ENCODE data around the gene THY1. TPM values are rescaled to one million over a fixed set of nuclear protein-coding genes. Genes with fewer than 3 reads are reported as not detected.

Gene THY1
- polyA plus RNA-seq, 1 experiment, result 915 TPM

DNA sequence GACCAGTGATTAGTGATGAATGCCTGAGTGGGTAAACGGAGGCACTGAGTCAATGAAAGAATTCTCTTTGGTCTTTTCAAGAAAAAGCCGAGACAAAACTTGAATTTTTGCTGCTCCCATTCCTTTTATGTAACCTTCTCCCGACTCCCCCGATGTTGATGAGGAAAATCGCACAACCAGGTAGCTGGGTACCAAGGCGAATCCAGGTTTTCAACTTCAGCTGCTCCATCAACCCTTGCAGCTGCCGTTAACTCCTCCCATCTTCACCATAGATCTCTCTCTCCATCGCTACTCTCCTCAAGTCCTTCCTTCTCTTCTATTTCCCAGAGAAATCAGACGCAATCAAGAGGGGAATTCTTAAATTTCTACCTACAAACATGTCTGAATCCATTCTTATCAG, 40.9 kb downstream of the THY1 start:
- no peak overlapping the region for H3K27ac ChIP-seq (ENCODE audit: low read depth, low read length)
- H3K4me3 ChIP-seq (ENCODE audit: low read depth, low read length), result peak overlapping the region; percentile 62
- CTCF ChIA-PET, result interaction anchor here (0.7 to 5.7 kb wide), 4 partner anchors 26 to 59 kb away, joined by 4 to 48 read pairs (median 7); partner anchors contain the start of gene C1QTNF5
- POLR2A ChIA-PET, result no interaction called here
- no peaks in the 10 kb centered on the region for H3K9me3 ChIP-seq (ENCODE audit: control insufficient read depth, insufficient read depth, low read length)
- H3K27me3 ChIP-seq (ENCODE audit: control insufficient read depth, insufficient read depth, low read length), result peaks cover 17% of the 10 kb centered on the region
- TF ChIP-seq, protein P1, sequence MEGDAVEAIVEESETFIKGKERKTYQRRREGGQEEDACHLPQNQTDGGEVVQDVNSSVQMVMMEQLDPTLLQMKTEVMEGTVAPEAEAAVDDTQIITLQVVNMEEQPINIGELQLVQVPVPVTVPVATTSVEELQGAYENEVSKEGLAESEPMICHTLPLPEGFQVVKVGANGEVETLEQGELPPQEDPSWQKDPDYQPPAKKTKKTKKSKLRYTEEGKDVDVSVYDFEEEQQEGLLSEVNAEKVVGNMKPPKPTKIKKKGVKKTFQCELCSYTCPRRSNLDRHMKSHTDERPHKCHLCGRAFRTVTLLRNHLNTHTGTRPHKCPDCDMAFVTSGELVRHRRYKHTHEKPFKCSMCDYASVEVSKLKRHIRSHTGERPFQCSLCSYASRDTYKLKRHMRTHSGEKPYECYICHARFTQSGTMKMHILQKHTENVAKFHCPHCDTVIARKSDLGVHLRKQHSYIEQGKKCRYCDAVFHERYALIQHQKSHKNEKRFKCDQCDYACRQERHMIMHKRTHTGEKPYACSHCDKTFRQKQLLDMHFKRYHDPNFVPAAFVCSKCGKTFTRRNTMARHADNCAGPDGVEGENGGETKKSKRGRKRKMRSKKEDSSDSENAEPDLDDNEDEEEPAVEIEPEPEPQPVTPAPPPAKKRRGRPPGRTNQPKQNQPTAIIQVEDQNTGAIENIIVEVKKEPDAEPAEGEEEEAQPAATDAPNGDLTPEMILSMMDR (IDR thresholded peaks at IDR 0.05; ENCODE audit: low read depth, low read length), result no peak
- no peak for DNase-seq (ENCODE audit: low read depth, low spot score)

GRCh38 chr11:119381181-119381988, 41.6 kb downstream of the THY1 start, which contains the start of gene USP2:
Gene USP2 (minus strand): TSS chr11:119381690. CDS start chr11:119373480, 8,210 bp downstream.
- ChIA-PET CTCF (interaction anchor here (0.5 to 5.7 kb wide), 24 partner anchors 10 to 1030 kb away, joined by 3 to 48 read pairs (median 6); partner anchors contain the start of gene C1QTNF5), POLR2A (interaction anchor here (0.6 to 1.2 kb wide), 2 partner anchors 94 to 102 kb away, joined by 3 to 4 read pairs; no protein-coding TSS in a partner anchor)
- H3K27me3 ChIP-seq (ENCODE audit: control insufficient read depth, insufficient read depth, low read length), result peaks cover 17% of the 10 kb centered on the region
- peak within 1 kb of the TSS; percentile 21 for H3K27ac ChIP-seq (ENCODE audit: low read depth, low read length)
- DNase-seq (ENCODE audit: low read depth, low spot score), result peak; percentile 88
- H3K4me3 ChIP-seq (ENCODE audit: low read depth, low read length), result peak within 1 kb of the TSS; percentile 68
- TF ChIP-seq, protein P1 (IDR thresholded peaks at IDR 0.05; ENCODE audit: low read depth, low read length), result peak; percentile 78
- H3K9me3 ChIP-seq (ENCODE audit: control insufficient read depth, insufficient read depth, low read length), result no peaks in the 10 kb centered on the region

- CTCF ChIA-PET, result interaction anchor here (0.5 to 5.7 kb wide), 23 partner anchors 10 to 1030 kb away, joined by 3 to 48 read pairs (median 6); partner anchors contain the start of gene C1QTNF5
- no peak for DNase-seq (ENCODE audit: low read depth, low spot score)
- Histone ChIP-seq H3K4me3 (ENCODE audit: low read depth, low read length) (peak overlapping the region; percentile 68), H3K9me3 (ENCODE audit: control insufficient read depth, insufficient read depth, low read length) (no peaks in the 10 kb centered on the region), H3K27me3 (ENCODE audit: control insufficient read depth, insufficient read depth, low read length) (peaks cover 15% of the 10 kb centered on the region), H3K27ac (ENCODE audit: low read depth, low read length) (no peak overlapping the region)
- POLR2A ChIA-PET, result interaction anchor here (1.2 kb wide), 1 partner anchor 94 kb away, joined by 4 read pairs; no protein-coding TSS in a partner anchor
- TF ChIP-seq, protein P1 (IDR thresholded peaks at IDR 0.05; ENCODE audit: low read depth, low read length), result no peak
Measured at GRCh38 chr11:119380827-119381180, 42.2 kb downstream of the THY1 start.

DNA sequence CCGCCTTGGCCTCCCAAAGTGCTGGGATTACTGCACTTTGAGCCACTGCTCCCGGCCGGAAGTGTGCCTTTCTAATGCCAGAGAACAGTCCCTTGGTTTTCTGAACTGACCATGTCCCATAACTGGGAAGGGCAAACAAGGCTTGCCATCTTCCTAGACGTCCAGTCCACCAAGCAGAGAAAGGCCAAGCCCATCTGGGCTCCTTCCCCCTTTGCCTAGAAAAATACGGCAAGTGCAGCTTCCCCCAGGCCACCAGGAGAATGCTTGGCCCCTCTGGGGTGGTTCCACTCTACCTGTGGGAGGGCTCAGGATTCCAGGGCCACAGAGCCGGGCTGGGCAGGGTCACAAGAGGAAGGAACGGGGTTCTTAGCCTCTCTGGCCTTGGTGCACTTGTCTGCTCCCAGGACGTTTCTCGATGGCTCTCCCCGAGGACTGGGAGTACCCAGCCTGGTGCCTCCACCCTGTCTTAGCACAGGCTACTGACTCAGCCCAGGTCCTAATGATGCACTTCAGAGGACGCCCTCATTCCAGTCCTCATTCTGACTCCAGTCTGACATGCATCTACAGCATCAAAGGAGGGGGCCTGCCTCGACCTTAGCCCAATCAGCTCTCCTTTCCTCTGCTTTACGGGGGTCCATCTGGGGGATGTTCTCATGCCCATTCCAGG, 42.7 kb downstream of the THY1 start:
- Histone ChIP-seq H3K4me3 (ENCODE audit: low read depth, low read length) (no peak overlapping the region), H3K27ac (ENCODE audit: low read depth, low read length) (no peak overlapping the region), H3K27me3 (ENCODE audit: control insufficient read depth, insufficient read depth, low read length) (peaks cover 15% of the 10 kb centered on the region), H3K9me3 (ENCODE audit: control insufficient read depth, insufficient read depth, low read length) (no peaks in the 10 kb centered on the region)
- TF ChIP-seq, protein P1 (IDR thresholded peaks at IDR 0.05; ENCODE audit: low read depth, low read length), result no peak
- no peak for DNase-seq (ENCODE audit: low read depth, low spot score)
- ChIA-PET POLR2A (no interaction called here), CTCF (interaction anchor here (1.0 to 5.7 kb wide), 16 partner anchors 11 to 98 kb away, joined by 3 to 48 read pairs (median 7); partner anchors contain the start of gene C1QTNF5)
